OCI-LY7 (cell line): ENCODE data around the gene NKAPL. TPM values are rescaled to one million over a fixed set of nuclear protein-coding genes. Genes with fewer than 3 reads are reported as not detected.

Experiments
- BruUV-seq: library from RNA; stranded (reverse); fragments of 400-500 nt; replicated peaks from 2 replicates; lab custom pipeline; 2021; lab: Mats Ljungman, UMichigan
- CTCF ChIA-PET: fragments of 300-600 bp; sonication (Branson Sonifier 250); formaldehyde crosslinking; loops from one replicate; lab custom pipeline; 2022; ENCODE audit warnings: antibody characterized with exemption; ENCODE audit not compliant: unreplicated experiment; lab: Charles Lee
- POLR2A ChIA-PET: fragments of 300-600 bp; sonication (Branson Sonifier 250); formaldehyde crosslinking; loops from one replicate; lab custom pipeline; 2022; ENCODE audit warnings: antibody characterized with exemption; lab: Charles Lee
- DNase-seq: peaks from one replicate; pipeline ENCODE4 v3.0.0-alpha.2; 2015; ENCODE audit warnings: low spot score
- H2AFZ ChIP-seq: fragments of 200-600 bp; sonication (generic), shearing (Covaris generic); 2 replicates; pipeline ENCODE4 v1.6.1; 2014; ENCODE audit warnings: mild to moderate bottlenecking, antibody characterized with exemption, low read length, moderate library complexity
- H3K27ac ChIP-seq: fragments of 200-600 bp; sonication (generic); 2 replicates; pipeline ENCODE4 v1.5.1; 2014; ENCODE audit warnings: mixed run types, low read depth, mild to moderate bottlenecking, moderate library complexity, low read length, inconsistent platforms; ENCODE audit not compliant: poor library complexity, severe bottlenecking
- H3K36me3 ChIP-seq: fragments of 200-600 bp; sonication (generic); 2 replicates; pipeline ENCODE4 v1.6.1; 2014; ENCODE audit warnings: mild to moderate bottlenecking, antibody characterized with exemption, low read length, moderate library complexity, mixed read lengths; ENCODE audit not compliant: insufficient read depth
- H3K4me1 ChIP-seq: fragments of 200-600 bp; sonication (generic); 2 replicates; pipeline ENCODE4 v1.5.1; 2014; ENCODE audit warnings: mild to moderate bottlenecking, low read length; ENCODE audit not compliant: insufficient read depth, poor library complexity, severe bottlenecking
- H3K4me2 ChIP-seq: fragments of 200-600 bp; sonication (generic); 2 replicates; pipeline ENCODE4 v1.6.1; 2014; ENCODE audit warnings: mild to moderate bottlenecking, low read length
- H3K4me3 ChIP-seq: fragments of 200-600 bp; sonication (generic); 2 replicates; pipeline ENCODE4 v1.5.1; 2014; ENCODE audit warnings: mild to moderate bottlenecking, low read depth, low read length; ENCODE audit not compliant: poor library complexity, severe bottlenecking
- H3K79me2 ChIP-seq: fragments of 200-600 bp; sonication (generic); 2 replicates; pipeline ENCODE4 v1.6.1; 2016; ENCODE audit warnings: low read depth, mild to moderate bottlenecking, low read length, moderate library complexity, mixed read lengths; ENCODE audit not compliant: insufficient read depth
- H3K9me2 ChIP-seq: fragments of 200-600 bp; sonication (generic); 2 replicates; pipeline ENCODE4 v1.6.1; 2016; ENCODE audit warnings: mild to moderate bottlenecking, low read length, mixed read lengths; ENCODE audit not compliant: insufficient read depth
- H3K9me3 ChIP-seq: fragments of 200-600 bp; sonication (generic); 2 replicates; pipeline ENCODE4 v1.6.1; 2014; ENCODE audit warnings: mild to moderate bottlenecking, mixed run types, low read length, mixed read lengths
- H4K20me1 ChIP-seq: fragments of 200-600 bp; sonication (generic); 2 replicates; pipeline ENCODE4 v1.6.1; 2014; ENCODE audit warnings: mild to moderate bottlenecking, antibody characterized with exemption, low read length, moderate library complexity, mixed read lengths; ENCODE audit not compliant: insufficient read depth
- CTCF ChIP-seq: fragments of 200-600 bp; sonication (generic); conservative IDR thresholded peaks from 2 replicates; pipeline ENCODE4 v1.5.1; 2014; ENCODE audit warnings: mild to moderate bottlenecking, antibody characterized with exemption, low read length, moderate library complexity, mixed read lengths
- EZH2phosphoT487 ChIP-seq: fragments of 200-600 bp; sonication (generic); IDR thresholded peaks from 2 replicates; pipeline ENCODE4 v1.6.1; 2018; ENCODE audit warnings: low read depth, borderline replicate concordance, mild to moderate bottlenecking, mixed run types, antibody characterized with exemption, low read length, moderate library complexity, mixed read lengths
- intact Hi-C: fragments of 100-400 bp; cut with micrococcal nuclease; formaldehyde crosslinking; loops from one replicate; pipeline ENCODE4 v1.10.0; 2022; ENCODE audit not compliant: unreplicated experiment
- total RNA-seq, 2 experiments: library from RNA; depleted of rRNA in 1 of 2; stranded (reverse); fragments of >200 nt in 1 of 2; shearing (Covaris generic) in 1 of 2; gene quantifications; 2 replicates each; pipeline ENCODE4 v1.2.3, GENCODE V29; 2014 to 2022

NKAPL gene
- total RNA-seq, 2 experiments from 2014 or later = not detected

DNA sequence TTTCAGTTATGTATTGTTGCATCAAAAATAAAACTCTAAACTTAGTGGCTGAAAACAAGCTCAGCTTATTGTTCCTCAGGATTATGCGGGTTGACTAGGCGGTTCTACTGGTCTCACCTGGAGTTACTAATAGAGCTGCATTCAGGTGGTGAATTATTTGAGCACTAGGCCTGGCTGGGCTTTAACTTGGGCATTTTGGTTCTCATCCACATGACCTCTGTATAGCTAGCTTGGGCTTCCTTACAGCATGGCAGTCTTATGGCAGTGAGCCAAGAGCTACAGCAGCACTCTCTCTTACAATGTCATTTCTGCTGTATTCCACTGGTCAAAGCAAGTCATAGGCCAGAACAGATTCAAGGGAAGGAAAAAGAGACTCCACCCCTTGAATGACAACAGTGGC is 23.8 kb downstream of the NKAPL start:
- Histone ChIP-seq H2AFZ (no peak overlapping the region), H4K20me1 (no peaks in the 10 kb centered on the region), H3K4me3 (no peak overlapping the region), H3K4me1 (peaks cover 7% of the 10 kb centered on the region), H3K36me3 (peaks cover 4% of the 10 kb centered on the region; the same call in 1 of the 2 replicates), H3K79me2 (no peaks in the 10 kb centered on the region), H3K4me2 (peak overlapping the region; percentile 68), H3K9me3 (no peaks in the 10 kb centered on the region), H3K9me2 (no peaks in the 10 kb centered on the region), H3K27ac (no peak overlapping the region)
- intact Hi-C loops = no loop called here
- no peak for DNase-seq
- ChIA-PET POLR2A (interaction anchor here (0.5 kb wide), 1 partner anchor 294 kb away, joined by 4 read pairs; no protein-coding TSS in a partner anchor), CTCF (no interaction called here)
- no TSS peak for BruUV-seq
- TF ChIP-seq EZH2phosphoT487 = no peak
- no peak for TF ChIP-seq CTCF

GRCh38 chr6:28291573-28291972 is 32.5 kb downstream of the NKAPL start:
- no peaks in the 10 kb centered on the region for H3K79me2 ChIP-seq
- H3K9me2 ChIP-seq = no peaks in the 10 kb centered on the region
- BruUV-seq = no TSS peak
- DNase-seq = no peak
- no peak overlapping the region for H3K4me3 ChIP-seq
- H3K4me1 ChIP-seq = no peaks in the 10 kb centered on the region
- H2AFZ ChIP-seq = no peak overlapping the region
- no peak for TF ChIP-seq CTCF
- TF ChIP-seq EZH2phosphoT487 = no peak
- H3K4me2 ChIP-seq = no peak overlapping the region
- no peaks in the 10 kb centered on the region for H3K9me3 ChIP-seq
- ChIA-PET CTCF (no interaction called here), POLR2A (interaction anchor here (1.4 kb wide), 1 partner anchor 10 kb away, joined by 3 read pairs; the partner anchor contains the start of gene PGBD1)
- peaks cover 7% of the 10 kb centered on the region; the same call in 1 of the 2 replicates for H3K36me3 ChIP-seq
- no peak overlapping the region for H3K27ac ChIP-seq
- intact Hi-C loops = no loop called here
- no peaks in the 10 kb centered on the region for H4K20me1 ChIP-seq

- TF ChIP-seq EZH2phosphoT487 = no peak
- TF ChIP-seq CTCF = no peak
- no TSS peak for BruUV-seq
- ChIA-PET CTCF (no interaction called here), POLR2A (no interaction called here)
- Histone ChIP-seq H3K79me2 (no peaks in the 10 kb centered on the region), H3K36me3 (no peaks in the 10 kb centered on the region), H3K4me3 (no peak overlapping the region), H3K4me2 (no peak overlapping the region), H3K9me2 (no peaks in the 10 kb centered on the region), H3K27ac (no peak overlapping the region), H2AFZ (no peak overlapping the region), H4K20me1 (no peaks in the 10 kb centered on the region), H3K4me1 (no peaks in the 10 kb centered on the region), H3K9me3 (no peaks in the 10 kb centered on the region)
- intact Hi-C loops = no loop called here
- DNase-seq = no peak
Observed at GRCh38 chr6:28295326-28295725, 36.2 kb downstream of the NKAPL start.
